NT2/D1 (cell line): ENCODE measurements around the gene DIP2C.

Experiments used
- SUZ12 ChIP-seq: IDR thresholded peaks from 2 replicates; pipeline ENCODE4 v1.6.1; 2011; ENCODE audit not compliant: insufficient read length, insufficient read depth; ENCODE audit errors: extremely low read depth
- YY1 ChIP-seq: IDR thresholded peaks from 2 replicates; pipeline ENCODE4 v1.6.1; 2011; ENCODE audit not compliant: insufficient read length, insufficient read depth
- ZNF274 ChIP-seq: IDR thresholded peaks from 2 replicates; pipeline ENCODE4 v1.6.1; 2011; ENCODE audit warnings: mild to moderate bottlenecking, low read depth, low read length

DNA sequence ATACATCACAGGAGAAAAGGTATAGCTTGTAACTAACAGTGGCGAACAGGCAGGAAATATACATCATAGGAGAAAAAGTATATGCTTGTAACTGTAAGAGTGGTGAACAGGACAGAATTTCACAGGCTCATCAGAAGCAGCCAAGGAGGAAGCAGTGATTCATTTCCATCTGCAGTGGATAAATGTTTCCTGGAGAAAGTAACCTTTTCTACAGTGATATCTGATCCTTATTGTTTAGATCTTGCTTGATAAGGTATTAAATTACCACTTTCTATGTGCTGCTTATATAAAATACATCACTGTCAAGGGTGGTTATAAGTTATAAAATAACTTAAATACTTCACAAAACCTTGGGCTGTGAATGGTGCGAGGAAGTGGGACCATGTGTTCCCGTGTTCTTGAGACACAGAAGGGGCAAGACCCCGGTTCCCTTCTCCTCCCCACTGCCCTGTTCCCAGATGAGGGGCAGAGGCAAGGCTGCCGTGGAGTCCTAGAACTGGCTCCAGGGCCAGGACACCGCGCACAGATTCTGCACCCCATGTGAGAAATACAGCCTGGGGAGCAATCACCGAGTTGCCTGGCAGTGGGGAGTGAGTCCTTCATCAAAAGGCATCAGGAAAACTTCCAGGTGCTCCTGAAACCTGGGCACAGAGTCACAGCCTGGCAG, 135.2 kb downstream of the DIP2C start:
- TF ChIP-seq ZNF274 (no peak), YY1 (no peak), SUZ12 (no peak)
